ENCODE measurements around the gene OR1N2. TPM values are rescaled to one million over a fixed set of nuclear protein-coding genes. Genes with fewer than 3 reads are reported as not detected.

Gene OR1N2
- total RNA-seq (2012; rRNA removed) (not detected in 2 replicates), polyA plus RNA-seq (2012; rRNA removed) (not detected in 2 replicates), Bru-seq, nascent RNA (percentile 23 among the genes with signal in this experiment), BruChase-seq, experiment 1, labeled RNA remaining after a 6-hour chase (percentile 42 among the genes with signal in this experiment), BruChase-seq, experiment 2, labeled RNA remaining after a 2-hour chase (percentile 39 among the genes with signal in this experiment)
- polyA plus RNA-seq (2012; cell fraction: cytosol; rRNA removed) = not detected in 2 replicates
- polyA plus RNA-seq (2012; cell fraction: nucleus; rRNA removed; ENCODE audit: low replicate concordance) = not detected in 2 replicates
- long read RNA-seq = 0 reads

GRCh38 chr9:122552812-122553211 lies at the start of gene OR1N2:
OR1N2 (plus strand) TSS chr9:122553112; CDS start chr9:122553212, 100 bp downstream.
- POLR2A ChIA-PET (ENCODE audit: unreplicated experiment) = no interaction called here

More at GRCh38 chr9:122552812-122553211, at the start of gene OR1N2:
- Histone ChIP-seq H3K9ac (ENCODE audit: low read depth, low read length) (no peak within 1 kb of the TSS), H3K79me1 (ENCODE audit: low read depth in 1 of 2, low read length in 2 of 2) (no peaks in the 10 kb centered on the region), H4K20me1 (ENCODE audit: insufficient read depth, low read length) (no peaks in the 10 kb centered on the region), H3K4me1 (ENCODE audit: control insufficient read depth, insufficient read depth, low read length) (no peaks in the 10 kb centered on the region), H2AK9ac (replicated peaks; ENCODE audit: low read depth, low read length, poor library complexity) (no peak within 1 kb of the TSS), H3K23ac (ENCODE audit: low read depth, low read length) (no peak within 1 kb of the TSS), H4K8ac (ENCODE audit: low read depth in 2 of 2, low read length in 2 of 2) (no peak within 1 kb of the TSS), H2AK5ac (ENCODE audit: low read depth, low read length) (no peak within 1 kb of the TSS), H2BK5ac (ENCODE audit: low read depth, low read length, poor library complexity, severe bottlenecking) (no peak within 1 kb of the TSS), H3K27ac (ENCODE audit: insufficient read depth, low read length) (no peak within 1 kb of the TSS), H3K4me3 (ENCODE audit: insufficient read depth, low read depth, low read length) (no peak within 1 kb of the TSS), H3K9me3 (ENCODE audit: control insufficient read depth, insufficient read depth, low read length) (no peaks in the 10 kb centered on the region), H3K9me1 (ENCODE audit: insufficient read depth, low read length) (no peaks in the 10 kb centered on the region), H4K5ac (ENCODE audit: low read depth, low read length) (no peak within 1 kb of the TSS), H2BK20ac (ENCODE audit: low read depth, low read length) (no peak within 1 kb of the TSS), H3K18ac (ENCODE audit: low read depth, low read length) (no peak within 1 kb of the TSS), H4K91ac (ENCODE audit: insufficient read depth, low read depth, low read length) (no peak within 1 kb of the TSS), H3K27me3 (ENCODE audit: control insufficient read depth, insufficient read depth, low read length) (peaks cover 10% of the 10 kb centered on the region), H3K14ac (replicated peaks; ENCODE audit: low read depth, low read length) (no peak within 1 kb of the TSS), H3K36me3 (ENCODE audit: control insufficient read depth, insufficient read depth, low read length) (no peaks in the 10 kb centered on the region), H3K4ac (ENCODE audit: low read depth, low read length) (no peak within 1 kb of the TSS), H2BK15ac (ENCODE audit: low read depth, low read length) (no peak within 1 kb of the TSS), H3K56ac (ENCODE audit: extremely low read depth, insufficient read depth, low read length) (no peak within 1 kb of the TSS), H2BK120ac (ENCODE audit: low read depth, low read length) (no peak within 1 kb of the TSS), H3K4me2 (ENCODE audit: low read depth, low read length) (no peak within 1 kb of the TSS), H2AFZ (replicated peaks; ENCODE audit: low read length, poor library complexity) (no peak within 1 kb of the TSS)
- dilution Hi-C loops (cut with HindIII; ENCODE audit: low sequenced_read_pairs, unreplicated experiment) = no loop called here
- WGBS, 2 experiments (ENCODE audit: extremely low coverage in 2 of 2, insufficient read length in 1 of 2) = no CpG with 5 or more reads among the region's 2 CpGs
- CTCF ChIA-PET = no interaction called here
- no TSS peak for BruUV-seq (replicated peaks)
- TF ChIP-seq FOS (IDR thresholded peaks at IDR 0.05; ENCODE audit: low read depth, low read length) (no peak), CEBPB (IDR thresholded peaks at IDR 0.05; ENCODE audit: low read depth, low read length) (no peak), BHLHE40 (IDR thresholded peaks at IDR 0.05; ENCODE audit: low read depth, low read length) (no peak)
- intact Hi-C loops (cut with micrococcal nuclease) = no loop called here
- ATAC-seq (ENCODE audit: low read depth) (no peak), DNase-seq (no peak)
- in situ Hi-C loops (cut with MboI; ENCODE audit: low sequenced_read_pairs) = no loop called here
